Activated T-cell treated with anti-CD3 and anti-CD28 coated beads, Interleukin-2, amount 50 U/mL, for 72 hours (primary cell): Measurements from ENCODE around the gene PRKCE. TPM values are rescaled to one million over a fixed set of nuclear protein-coding genes. Genes with fewer than 3 reads are reported as not detected.

ENCODE experiments used
- ATAC-seq, 2 donors: fragments of 150-1000 bp; cut with Tn5 transposase; replicated peaks in 1 of 2; 2 replicates each; pipeline ENCODE4 v1.10.0; 2021; ENCODE audit warnings: moderate library complexity in 2 of 2, mild to moderate bottlenecking in 1 of 2
- DNase-seq, 2 donors: peaks; one replicate each; pipeline ENCODE4 v3.0.0; 2021 to 2022; ENCODE audit warnings: mixed read lengths in 1 of 2
- H3K27ac Mint-ChIP-seq: one replicate; pipeline ENCODE4 v1.8.0; 2022; ENCODE audit warnings: mild to moderate bottlenecking, moderate library complexity, mixed read lengths
- H3K27me3 Mint-ChIP-seq: one replicate; pipeline ENCODE4 v1.8.0; 2022; ENCODE audit warnings: low read depth, mixed read lengths
- H3K36me3 Mint-ChIP-seq, 2 donors: one replicate each; pipeline ENCODE4 v1.8.0; 2022; ENCODE audit warnings: mixed read lengths in 2 of 2, mild to moderate bottlenecking in 1 of 2; ENCODE audit not compliant: insufficient read depth in 2 of 2
- H3K4me1 Mint-ChIP-seq: one replicate; pipeline ENCODE4 v1.8.0; 2022; ENCODE audit warnings: low read depth, mixed read lengths
- H3K4me3 Mint-ChIP-seq, 2 donors: one replicate each; pipeline ENCODE4 v1.8.0; 2022; ENCODE audit warnings: mild to moderate bottlenecking in 2 of 2, mixed read lengths in 2 of 2, moderate library complexity in 2 of 2
- H3K9me3 Mint-ChIP-seq, 2 donors: one replicate each; pipeline ENCODE4 v1.8.0; 2022; ENCODE audit warnings: mixed read lengths in 2 of 2
- total RNA-seq, 2 donors: library from RNA; stranded (reverse); gene quantifications; one replicate each; pipeline ENCODE4 v1.2.3, GENCODE V29; 2022

The PRKCE gene
- total RNA-seq, 2 donors from 2014 or later, result 19.3 to 35.3 TPM

DNA sequence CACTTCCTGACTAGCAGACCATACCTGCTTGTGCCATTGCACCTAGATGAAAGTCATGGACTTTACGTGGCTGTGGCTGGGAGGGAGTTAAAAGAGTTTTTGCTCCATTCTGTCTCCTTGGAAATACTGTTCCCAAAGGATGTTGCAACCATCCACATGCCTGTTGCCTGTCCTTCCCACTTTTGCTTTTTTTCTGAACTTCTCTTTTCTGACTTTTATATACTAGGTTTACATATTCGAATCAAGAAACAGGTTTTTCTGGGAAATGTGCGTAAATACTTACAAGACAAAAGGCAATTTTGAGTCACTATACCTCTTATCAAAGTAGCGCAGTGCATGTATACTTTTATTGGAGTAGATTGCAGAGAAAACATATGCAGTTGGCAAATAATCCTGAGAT is 244.8 kb downstream of the PRKCE start:
- Mint-ChIP-seq H3K27me3 (no peaks in the 10 kb centered on the region), H3K36me3 (no peaks in the 10 kb centered on the region), H3K4me3 (no peak overlapping the region), H3K4me1 (peaks cover 20% of the 10 kb centered on the region), H3K9me3 (no peaks in the 10 kb centered on the region), H3K27ac (no peak overlapping the region)
- DNase-seq (no peak), ATAC-seq (no peak)

DNA sequence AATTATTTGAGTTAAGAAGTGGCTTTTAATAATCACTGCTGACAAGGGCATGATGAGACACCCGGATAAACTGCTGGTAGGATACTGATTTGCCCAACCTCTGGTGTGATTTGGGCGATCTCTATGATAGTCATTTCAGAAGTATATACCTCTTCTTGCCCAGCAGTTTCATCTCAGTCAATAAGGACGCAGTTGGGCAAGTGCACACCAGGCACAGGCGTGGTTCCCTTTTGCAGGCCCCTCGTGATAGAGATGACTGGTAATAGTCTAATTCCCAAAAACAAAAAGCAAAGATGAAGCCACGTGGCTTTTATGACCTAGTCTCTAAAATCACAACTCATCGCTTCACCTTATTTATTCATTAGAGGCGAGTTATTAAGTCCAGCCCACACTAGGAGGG is 246.4 kb downstream of the PRKCE start:
- Mint-ChIP-seq H3K9me3 (no peaks in the 10 kb centered on the region), H3K27ac (peak overlapping the region; percentile 29), H3K4me1 (peaks cover 5% of the 10 kb centered on the region), H3K27me3 (no peaks in the 10 kb centered on the region), H3K36me3 (no peaks in the 10 kb centered on the region), H3K4me3 (no peak overlapping the region)
- peak in 1 of 2 donors; percentile 56 for ATAC-seq
- no peak for DNase-seq

DNA sequence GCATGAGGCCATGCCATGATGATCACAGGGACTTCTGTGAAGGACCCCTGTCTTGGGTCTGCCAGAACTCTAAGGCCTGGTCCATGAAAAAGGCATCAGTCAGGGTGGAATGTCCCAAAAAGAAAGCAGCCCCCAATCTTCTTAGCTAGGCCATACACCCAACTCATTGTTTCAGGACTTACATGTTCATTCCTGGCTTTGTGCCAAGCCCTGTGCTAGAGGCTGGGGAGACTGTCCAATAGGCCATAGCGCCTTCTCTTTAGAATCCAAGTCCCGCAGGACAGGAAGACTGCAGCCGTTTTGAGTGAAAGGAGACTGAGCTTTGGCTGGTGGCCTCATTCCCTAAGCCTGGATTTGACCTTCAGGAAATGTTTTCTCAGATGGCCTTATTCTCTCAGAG is 247.3 kb downstream of the PRKCE start:
- DNase-seq, result no peak
- no peaks in the 10 kb centered on the region for H3K36me3 Mint-ChIP-seq
- H3K27ac Mint-ChIP-seq, result no peak overlapping the region
- ATAC-seq, result no peak
- no peak overlapping the region for H3K4me3 Mint-ChIP-seq
- H3K4me1 Mint-ChIP-seq, result no peaks in the 10 kb centered on the region
- H3K27me3 Mint-ChIP-seq, result no peaks in the 10 kb centered on the region
- H3K9me3 Mint-ChIP-seq, result no peaks in the 10 kb centered on the region

DNA sequence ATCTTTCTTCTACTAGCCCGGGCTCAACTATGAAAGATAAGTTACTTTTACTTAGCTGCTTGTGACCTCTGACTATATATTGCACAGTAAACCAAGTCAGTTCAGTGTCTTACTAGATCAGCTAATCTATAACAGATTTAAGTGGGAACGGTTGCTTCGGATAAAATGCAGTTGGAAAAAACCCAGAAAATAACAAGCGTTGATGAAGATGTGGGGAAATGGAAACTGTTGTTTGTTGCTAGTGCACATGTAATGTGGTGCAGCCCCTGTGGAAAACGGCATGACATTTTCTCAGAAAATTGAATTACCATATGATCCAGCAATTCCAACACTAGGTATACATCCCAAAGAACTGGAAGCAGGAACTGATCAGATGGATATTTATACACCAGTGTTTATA is 248.5 kb downstream of the PRKCE start:
- Mint-ChIP-seq H3K27ac (no peak overlapping the region), H3K9me3 (no peaks in the 10 kb centered on the region), H3K27me3 (no peaks in the 10 kb centered on the region), H3K4me1 (peaks cover 7% of the 10 kb centered on the region), H3K4me3 (no peak overlapping the region), H3K36me3 (no peaks in the 10 kb centered on the region)
- ATAC-seq, result no peak
- no peak for DNase-seq

DNA sequence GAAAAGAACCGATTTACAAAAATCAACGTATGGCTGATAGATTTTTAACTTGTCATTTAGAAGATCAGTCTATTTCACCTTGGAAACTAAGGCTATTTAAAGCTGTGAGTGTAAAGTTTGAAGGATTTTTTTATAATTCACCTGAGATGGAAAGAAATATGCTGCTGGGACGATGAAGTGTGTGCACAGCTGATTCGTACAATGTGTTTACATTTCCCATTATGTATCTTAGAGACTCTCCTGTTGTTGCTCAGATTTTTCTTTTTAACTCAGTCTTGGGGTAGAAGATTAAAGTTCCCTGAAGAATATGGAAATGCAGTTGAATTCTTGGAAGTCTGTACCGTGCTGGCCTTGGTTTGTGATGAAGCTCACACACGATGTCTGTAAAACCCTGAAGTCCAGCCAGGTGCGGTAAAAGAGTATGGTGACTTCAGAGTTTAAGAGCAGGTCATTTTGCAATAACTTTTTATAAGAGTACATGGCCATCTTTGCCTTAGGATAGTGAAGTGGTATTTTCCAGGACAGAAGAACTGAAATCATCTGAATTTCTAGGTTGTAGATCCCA is 250.1 kb downstream of the PRKCE start:
- H3K4me3 Mint-ChIP-seq, result no peak overlapping the region
- no peaks in the 10 kb centered on the region for H3K9me3 Mint-ChIP-seq
- no peaks in the 10 kb centered on the region for H3K36me3 Mint-ChIP-seq
- ATAC-seq (no peak), DNase-seq (no peak)
- peaks cover 7% of the 10 kb centered on the region for H3K4me1 Mint-ChIP-seq
- H3K27ac Mint-ChIP-seq, result no peak overlapping the region
- H3K27me3 Mint-ChIP-seq, result no peaks in the 10 kb centered on the region

DNA sequence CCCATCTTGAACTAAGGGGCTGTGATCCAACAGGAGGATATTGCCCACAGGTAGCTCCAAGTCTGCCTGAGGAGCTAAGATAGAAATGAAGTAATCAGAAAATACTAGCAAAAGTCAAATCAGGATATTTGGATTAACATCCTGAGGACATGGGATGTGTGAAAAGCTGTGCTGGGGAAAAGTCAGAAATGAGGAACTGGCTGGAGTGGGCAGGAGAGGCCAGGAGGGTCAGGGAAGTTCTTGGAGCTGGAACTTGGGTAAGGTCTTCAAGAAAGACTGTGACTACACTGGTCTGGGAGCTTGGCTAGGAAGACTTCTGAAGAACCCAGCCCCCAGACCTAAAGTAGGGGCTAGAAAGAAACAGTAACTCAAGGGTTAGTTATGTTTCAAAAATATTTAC is 250.9 kb downstream of the PRKCE start:
- Mint-ChIP-seq H3K4me1 (peaks cover 7% of the 10 kb centered on the region), H3K4me3 (no peak overlapping the region), H3K27me3 (no peaks in the 10 kb centered on the region), H3K9me3 (no peaks in the 10 kb centered on the region), H3K36me3 (no peaks in the 10 kb centered on the region), H3K27ac (no peak overlapping the region)
- ATAC-seq (no peak), DNase-seq (no peak)

DNA sequence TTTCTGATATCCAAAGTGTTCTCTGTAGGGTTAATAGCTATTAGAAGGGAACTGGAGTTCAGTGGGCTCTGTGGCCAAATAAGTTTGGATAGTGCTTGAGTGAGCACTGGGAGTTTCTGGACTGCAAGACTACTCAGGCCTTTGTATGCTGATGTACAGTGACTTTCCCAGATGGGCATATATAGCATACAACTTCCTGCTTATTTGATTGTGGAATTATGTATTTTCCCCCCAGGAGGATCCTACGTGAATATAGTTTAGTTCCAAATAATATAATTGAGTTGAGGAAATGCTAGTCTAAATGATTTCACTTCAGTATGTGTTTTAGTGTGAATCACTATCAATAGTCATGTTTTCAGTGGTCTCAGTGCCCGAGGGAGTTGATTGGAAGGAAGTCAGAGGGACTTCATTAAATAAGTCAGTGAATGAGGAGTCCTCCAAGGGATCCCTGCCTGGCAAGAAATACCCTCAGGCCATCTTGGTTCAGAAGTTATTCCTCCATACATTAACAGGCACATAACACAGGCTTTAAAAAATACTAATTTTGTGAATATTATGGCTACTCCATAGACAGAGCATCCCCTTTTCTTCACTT is 251.4 kb downstream of the PRKCE start:
- DNase-seq (no peak), ATAC-seq (no peak)
- no peaks in the 10 kb centered on the region for H3K36me3 Mint-ChIP-seq
- H3K27me3 Mint-ChIP-seq, result no peaks in the 10 kb centered on the region
- H3K4me1 Mint-ChIP-seq, result peaks cover 7% of the 10 kb centered on the region
- no peaks in the 10 kb centered on the region for H3K9me3 Mint-ChIP-seq
- H3K4me3 Mint-ChIP-seq, result peak overlapping the region in 1 of 2 donors; percentile 32
- peak overlapping the region; percentile 45 for H3K27ac Mint-ChIP-seq

DNA sequence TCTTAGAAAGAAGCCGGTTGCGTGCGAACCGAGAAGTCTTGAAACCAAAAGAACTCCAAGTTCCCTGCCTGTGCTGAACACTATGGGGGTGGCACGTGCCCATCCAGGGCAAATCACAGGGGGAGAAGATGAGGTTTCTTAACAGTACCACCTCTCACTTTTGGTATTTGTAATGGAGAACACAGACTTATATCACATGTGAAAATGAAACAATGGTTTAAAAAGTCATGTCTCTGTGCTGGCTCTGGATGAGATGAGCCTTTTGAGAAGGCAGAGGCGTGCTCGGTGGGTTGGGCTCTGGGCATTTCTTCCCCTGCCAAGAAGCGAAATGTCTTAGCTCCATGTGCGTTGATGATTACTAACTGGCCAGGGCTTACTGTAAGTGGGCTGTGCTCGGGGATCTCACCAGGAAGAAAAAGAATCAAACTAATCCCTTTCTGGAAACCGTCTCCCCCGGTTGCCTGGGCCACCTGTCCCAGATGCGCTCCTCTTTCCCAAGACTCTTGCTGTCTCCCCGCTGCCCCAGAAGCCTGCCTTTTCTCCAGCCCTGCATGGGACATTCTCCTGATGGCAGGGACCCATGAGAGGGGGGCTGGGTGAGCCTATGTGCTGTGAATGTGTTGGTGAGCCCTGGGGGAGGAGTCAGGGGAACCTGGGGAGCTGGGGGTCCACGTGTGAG is 252.9 kb downstream of the PRKCE start:
- ATAC-seq (peak; percentile 90), DNase-seq (peak; percentile 47 to 52)
- H3K27me3 Mint-ChIP-seq, result no peaks in the 10 kb centered on the region
- H3K9me3 Mint-ChIP-seq, result no peaks in the 10 kb centered on the region
- peak overlapping the region; percentile 37 to 54 for H3K4me3 Mint-ChIP-seq
- H3K27ac Mint-ChIP-seq, result peak overlapping the region; percentile 85
- H3K4me1 Mint-ChIP-seq, result peaks cover 7% of the 10 kb centered on the region
- H3K36me3 Mint-ChIP-seq, result no peaks in the 10 kb centered on the region

DNA sequence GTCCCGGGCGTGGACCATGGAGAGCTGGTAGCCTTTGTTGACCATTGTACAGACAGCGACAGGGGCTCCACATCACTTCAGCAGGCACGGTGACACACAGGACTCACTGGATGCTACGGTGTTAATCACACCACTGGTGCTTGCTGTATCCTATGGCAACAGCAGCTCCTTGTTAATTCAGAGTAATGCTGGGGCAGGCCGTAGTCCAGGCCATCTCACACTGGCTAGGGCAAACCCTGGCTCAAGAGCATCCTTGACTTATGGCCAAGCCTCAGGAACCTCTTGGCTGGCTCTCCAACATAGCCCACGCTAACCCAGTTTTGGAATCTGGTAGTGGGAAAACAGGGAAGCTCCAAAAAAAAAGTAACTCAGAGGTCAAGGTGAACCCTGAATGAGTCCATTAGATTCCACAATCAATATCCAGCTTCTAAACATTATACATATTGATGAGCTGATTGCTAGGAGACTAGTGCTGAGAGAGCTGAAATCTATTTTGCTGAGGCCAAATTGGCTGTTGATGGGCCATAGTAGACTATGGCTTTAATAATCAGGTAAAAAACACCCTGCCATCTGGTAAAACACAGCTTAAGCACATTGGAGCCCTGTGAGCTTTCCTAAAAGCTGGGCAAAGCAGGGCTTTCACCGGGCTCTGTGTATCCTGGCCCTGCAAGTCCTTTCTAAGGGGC is 253.6 kb downstream of the PRKCE start:
- no peak for ATAC-seq
- H3K27ac Mint-ChIP-seq, result peak overlapping the region; percentile 43
- H3K9me3 Mint-ChIP-seq, result no peaks in the 10 kb centered on the region
- H3K36me3 Mint-ChIP-seq, result no peaks in the 10 kb centered on the region
- DNase-seq, result no peak
- H3K4me3 Mint-ChIP-seq, result no peak overlapping the region
- H3K4me1 Mint-ChIP-seq, result peaks cover 7% of the 10 kb centered on the region
- H3K27me3 Mint-ChIP-seq, result no peaks in the 10 kb centered on the region

DNA sequence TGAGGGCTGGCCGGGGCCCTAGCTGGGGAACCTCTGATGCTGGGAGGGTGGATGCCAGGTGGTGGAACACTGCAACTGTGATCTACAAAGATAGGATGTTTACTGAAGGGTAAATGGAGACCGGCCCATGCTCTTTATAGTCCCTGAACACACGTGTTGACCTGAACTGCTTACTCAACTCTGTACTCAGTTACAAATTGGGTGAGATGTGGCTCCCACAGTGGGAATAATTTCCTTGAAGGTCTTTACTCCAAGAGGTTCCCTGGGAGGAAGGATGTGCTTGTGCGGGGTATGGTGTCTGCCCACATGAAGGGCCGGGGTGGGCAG is 254.1 kb downstream of the PRKCE start:
- Mint-ChIP-seq H3K4me3 (no peak overlapping the region), H3K27me3 (no peaks in the 10 kb centered on the region), H3K27ac (no peak overlapping the region), H3K4me1 (peaks cover 7% of the 10 kb centered on the region), H3K9me3 (no peaks in the 10 kb centered on the region), H3K36me3 (no peaks in the 10 kb centered on the region)
- ATAC-seq (no peak), DNase-seq (no peak)

DNA sequence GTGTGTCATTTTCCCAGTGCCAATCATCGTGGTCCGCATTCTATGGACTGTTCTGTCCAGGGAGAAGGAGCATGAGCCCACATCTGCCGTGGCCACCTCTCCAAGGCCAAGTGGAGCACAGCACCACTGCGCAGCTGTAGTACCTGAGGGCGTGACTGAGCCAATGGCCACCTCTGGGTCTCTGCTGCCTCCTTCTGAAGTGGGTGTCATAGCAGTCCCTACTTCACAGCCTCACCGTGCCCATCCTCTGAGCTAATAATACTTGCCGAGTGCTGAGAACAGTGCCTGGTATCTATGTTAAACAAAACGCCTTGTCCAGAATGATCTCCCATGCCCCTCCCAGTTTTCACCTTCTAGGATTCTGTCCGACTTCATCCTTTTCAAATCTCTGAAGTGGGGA is 256.1 kb downstream of the PRKCE start:
- H3K4me3 Mint-ChIP-seq, result no peak overlapping the region
- H3K27ac Mint-ChIP-seq, result no peak overlapping the region
- H3K9me3 Mint-ChIP-seq, result no peaks in the 10 kb centered on the region
- no peak for ATAC-seq
- H3K36me3 Mint-ChIP-seq, result no peaks in the 10 kb centered on the region
- peaks cover 7% of the 10 kb centered on the region for H3K4me1 Mint-ChIP-seq
- no peak for DNase-seq
- H3K27me3 Mint-ChIP-seq, result no peaks in the 10 kb centered on the region

DNA sequence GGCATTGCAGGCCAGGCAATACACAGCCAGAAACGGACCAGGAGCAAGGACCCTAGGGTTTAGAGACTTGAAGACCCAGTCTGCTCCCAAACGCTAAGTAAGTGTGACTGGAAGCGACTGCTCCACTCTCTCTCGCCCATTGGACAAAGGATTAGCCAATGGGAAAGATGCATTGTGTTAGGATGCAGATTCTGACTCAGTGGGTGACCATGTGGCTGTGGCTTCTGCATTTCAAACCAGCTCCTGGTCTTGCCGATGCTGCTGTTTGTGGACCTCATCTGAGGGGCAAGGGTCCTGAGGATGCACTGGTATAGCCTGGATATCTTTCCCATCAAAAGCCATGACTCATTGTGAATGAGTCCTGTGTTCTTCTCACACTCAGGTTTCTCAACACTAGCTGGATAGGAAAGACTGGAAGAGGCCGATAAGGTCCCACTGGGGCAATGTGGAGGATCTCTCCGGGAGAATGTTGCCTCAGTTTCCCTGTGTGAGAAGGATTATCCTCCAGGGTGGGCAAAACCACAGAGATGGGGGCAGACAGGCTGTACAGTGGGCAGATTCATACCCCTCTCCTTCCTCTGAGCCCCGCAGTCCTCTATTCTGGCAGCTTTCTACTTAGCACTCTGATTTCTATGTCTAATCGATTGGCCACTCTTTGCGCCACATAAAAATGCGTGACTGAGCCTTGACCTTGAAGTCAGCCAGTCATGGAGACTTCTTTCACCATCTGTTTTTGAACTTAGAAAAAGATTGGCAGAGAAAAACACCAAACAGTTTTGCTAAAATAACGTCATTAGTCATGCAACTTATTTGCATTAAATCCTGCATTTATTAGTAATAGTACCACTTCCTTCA is 257.1 kb downstream of the PRKCE start:
- H3K36me3 Mint-ChIP-seq, result no peaks in the 10 kb centered on the region

DNA sequence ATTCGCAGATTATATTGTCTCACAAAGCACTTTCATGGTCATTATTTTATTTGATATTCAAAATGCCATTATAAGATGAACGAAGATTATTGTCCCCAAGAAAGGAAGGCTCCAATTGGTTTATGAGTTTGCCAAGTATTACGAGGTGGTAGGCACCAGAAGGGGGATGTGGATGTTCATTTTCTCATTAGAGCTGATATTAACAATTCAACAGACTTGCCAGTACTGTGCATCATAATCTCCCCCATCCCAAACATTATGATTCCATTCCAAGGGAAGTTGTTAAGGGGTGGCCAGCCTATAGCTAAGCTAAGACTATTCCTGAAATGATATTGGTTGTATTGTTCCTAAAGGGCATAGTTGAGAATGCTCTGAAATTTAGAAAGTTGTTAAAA is 257.7 kb downstream of the PRKCE start:
- no peak for DNase-seq
- Mint-ChIP-seq H3K36me3 (no peaks in the 10 kb centered on the region), H3K27me3 (no peaks in the 10 kb centered on the region), H3K4me1 (peaks cover 6% of the 10 kb centered on the region), H3K27ac (no peak overlapping the region), H3K4me3 (no peak overlapping the region), H3K9me3 (no peaks in the 10 kb centered on the region)
- ATAC-seq, result no peak

More for the DNA sequence above, 257.1 kb downstream of the PRKCE start:
- no peak overlapping the region for H3K27ac Mint-ChIP-seq
- ATAC-seq (no peak), DNase-seq (no peak)
- H3K9me3 Mint-ChIP-seq, result no peaks in the 10 kb centered on the region
- no peaks in the 10 kb centered on the region for H3K27me3 Mint-ChIP-seq
- H3K4me3 Mint-ChIP-seq, result no peak overlapping the region
- peaks cover 7% of the 10 kb centered on the region for H3K4me1 Mint-ChIP-seq
